ENCODE results near the gene COL8A1.
A peak's percentile ranks its signal among the peaks of the same experiment; 100 is the strongest.

Gene COL8A1

GRCh38 chr3:99678023-99678422, 39.6 kb downstream of the COL8A1 start:
- DNase-seq: no peak

- DNase-seq: no peak
Observed at GRCh38 chr3:99678896-99679295, 40.5 kb downstream of the COL8A1 start.

GRCh38 chr3:99681512-99681911, 43.1 kb downstream of the COL8A1 start:
- DNase-seq: no peak

- no peak for DNase-seq
Observed at GRCh38 chr3:99681976-99682375, 43.6 kb downstream of the COL8A1 start.

GRCh38 chr3:99683465-99683864, 45.1 kb downstream of the COL8A1 start:
- no peak for DNase-seq

- DNase-seq: no peak
Observed at GRCh38 chr3:99683876-99684275, 45.5 kb downstream of the COL8A1 start.

- DNase-seq: no peak
Observed at GRCh38 chr3:99684644-99685043, 46.2 kb downstream of the COL8A1 start.

- no peak for DNase-seq
Observed at GRCh38 chr3:99686469-99686868, 48.1 kb downstream of the COL8A1 start.

GRCh38 chr3:99686955-99687612, 48.7 kb downstream of the COL8A1 start:
- peak; percentile 64 for DNase-seq

- DNase-seq: no peak
Observed at GRCh38 chr3:99690761-99691369, 52.5 kb downstream of the COL8A1 start.

GRCh38 chr3:99693636-99694035, 55.2 kb downstream of the COL8A1 start:
- DNase-seq: no peak

- DNase-seq: no peak
Observed at GRCh38 chr3:99696497-99696896, 58.1 kb downstream of the COL8A1 start.

GRCh38 chr3:99697250-99697649, 58.9 kb downstream of the COL8A1 start:
- DNase-seq: no peak

GRCh38 chr3:99698932-99699331, 60.5 kb downstream of the COL8A1 start:
- no peak for DNase-seq

GRCh38 chr3:99699841-99700240, 61.4 kb downstream of the COL8A1 start:
- DNase-seq: no peak

- DNase-seq: no peak
Observed at GRCh38 chr3:99700631-99701268, 62.4 kb downstream of the COL8A1 start.

- no peak for DNase-seq
Observed at GRCh38 chr3:99702953-99703943, 64.9 kb downstream of the COL8A1 start.

GRCh38 chr3:99704417-99704816, 66.0 kb downstream of the COL8A1 start:
- DNase-seq: no peak

GRCh38 chr3:99706410-99706809, 68.0 kb downstream of the COL8A1 start:
- no peak for DNase-seq

- no peak for DNase-seq
Observed at GRCh38 chr3:99708207-99708745, 69.9 kb downstream of the COL8A1 start.

- no peak for DNase-seq
Observed at GRCh38 chr3:99709686-99710085, 71.3 kb downstream of the COL8A1 start.

GRCh38 chr3:99710094-99710493, 71.7 kb downstream of the COL8A1 start:
- no peak for DNase-seq

GRCh38 chr3:99711351-99711750, 73.0 kb downstream of the COL8A1 start:
- DNase-seq: no peak
